ENCODE measurements around the gene MTCL3.

DNA sequence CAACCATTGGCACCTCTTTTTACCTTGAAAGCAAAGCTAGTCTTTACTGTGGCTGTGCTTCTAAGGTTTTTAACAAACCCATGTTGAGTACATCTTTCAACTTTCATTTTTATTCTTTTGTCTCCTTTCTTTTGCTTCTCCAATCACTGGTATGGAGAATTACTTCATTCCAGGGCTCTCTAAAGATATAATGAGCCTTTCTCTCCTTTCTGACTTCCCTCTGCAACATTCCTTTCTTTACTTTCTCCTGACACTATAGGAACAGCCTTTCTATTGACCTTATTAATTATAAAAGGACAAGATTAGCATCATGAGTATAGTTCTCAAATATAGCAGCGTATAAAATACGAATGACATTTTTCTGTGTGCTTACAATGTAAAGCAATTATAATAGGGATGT, 36.8 kb downstream of the MTCL3 start:
- TF ChIP-seq POLR2AphosphoS5 (IDR thresholded peaks at IDR 0.05; ENCODE audit: low read depth, low read length) (no peak), EZH2 (IDR thresholded peaks at IDR 0.05) (no peak)
- TF ChIP-seq, protein P1, sequence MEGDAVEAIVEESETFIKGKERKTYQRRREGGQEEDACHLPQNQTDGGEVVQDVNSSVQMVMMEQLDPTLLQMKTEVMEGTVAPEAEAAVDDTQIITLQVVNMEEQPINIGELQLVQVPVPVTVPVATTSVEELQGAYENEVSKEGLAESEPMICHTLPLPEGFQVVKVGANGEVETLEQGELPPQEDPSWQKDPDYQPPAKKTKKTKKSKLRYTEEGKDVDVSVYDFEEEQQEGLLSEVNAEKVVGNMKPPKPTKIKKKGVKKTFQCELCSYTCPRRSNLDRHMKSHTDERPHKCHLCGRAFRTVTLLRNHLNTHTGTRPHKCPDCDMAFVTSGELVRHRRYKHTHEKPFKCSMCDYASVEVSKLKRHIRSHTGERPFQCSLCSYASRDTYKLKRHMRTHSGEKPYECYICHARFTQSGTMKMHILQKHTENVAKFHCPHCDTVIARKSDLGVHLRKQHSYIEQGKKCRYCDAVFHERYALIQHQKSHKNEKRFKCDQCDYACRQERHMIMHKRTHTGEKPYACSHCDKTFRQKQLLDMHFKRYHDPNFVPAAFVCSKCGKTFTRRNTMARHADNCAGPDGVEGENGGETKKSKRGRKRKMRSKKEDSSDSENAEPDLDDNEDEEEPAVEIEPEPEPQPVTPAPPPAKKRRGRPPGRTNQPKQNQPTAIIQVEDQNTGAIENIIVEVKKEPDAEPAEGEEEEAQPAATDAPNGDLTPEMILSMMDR (IDR thresholded peaks at IDR 0.05 in 2 of 3, conservative IDR thresholded peaks at IDR 0.05 in 1 of 3; ENCODE audit: borderline replicate concordance in 1 of 3, insufficient read depth in 1 of 3, low read depth in 2 of 3, low read length in 2 of 3), result no peak
